Prostate gland (tissue), 2 donors: ENCODE data around the gene ARMC8.

Source experiments
- CTCF ChIP-seq, 4 experiments: fragments of 200-600 bp in 2 of 4; fragments of 450-650 bp in 2 of 4; sonication (generic) in 2 of 4; IDR thresholded peaks; 1 replicate in 3 of 4; 2 replicates in 1 of 4; pipeline ENCODE4 v1.5.1; 2016 to 2019; ENCODE audit warnings: antibody characterized with exemption in 4 of 4, mild to moderate bottlenecking in 2 of 4, moderate library complexity in 2 of 4
- POLR2A ChIP-seq: fragments of 450-650 bp; IDR thresholded peaks from one replicate; pipeline ENCODE4 v1.6.1; 2016; ENCODE audit warnings: antibody characterized with exemption, mild to moderate bottlenecking

GRCh38 chr3:138157743-138158142 is 29.4 kb upstream of the ARMC8 start:
- TF ChIP-seq POLR2A = no peak
- no peak for TF ChIP-seq CTCF (IDR thresholded peaks at IDR 0.05)
